ENCODE results near the gene TRIM40.
A peak's percentile ranks its signal among the peaks of the same experiment; 100 is the strongest.

TRIM40 gene

DNA sequence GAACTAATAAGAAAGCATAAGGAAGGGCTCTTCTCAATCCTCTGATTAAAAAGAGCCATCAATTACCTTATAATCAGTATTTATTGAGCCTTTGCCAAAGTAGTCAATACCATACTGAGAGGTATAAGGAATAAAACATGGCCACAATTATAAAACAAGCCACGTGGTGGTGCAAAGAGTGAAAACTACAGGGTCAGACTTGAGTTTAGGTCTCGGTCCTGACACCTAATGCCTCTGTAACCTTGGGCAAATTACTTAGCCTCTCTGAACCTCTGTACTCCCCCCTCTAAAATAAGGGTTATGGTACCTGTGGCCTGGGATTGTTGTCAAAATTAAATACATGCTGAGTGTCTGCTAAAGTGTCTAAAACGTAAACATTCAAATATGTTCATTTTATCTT, 13.3 kb downstream of the TRIM40 start:
- no peak for DNase-seq (ENCODE audit: low read depth)

DNA sequence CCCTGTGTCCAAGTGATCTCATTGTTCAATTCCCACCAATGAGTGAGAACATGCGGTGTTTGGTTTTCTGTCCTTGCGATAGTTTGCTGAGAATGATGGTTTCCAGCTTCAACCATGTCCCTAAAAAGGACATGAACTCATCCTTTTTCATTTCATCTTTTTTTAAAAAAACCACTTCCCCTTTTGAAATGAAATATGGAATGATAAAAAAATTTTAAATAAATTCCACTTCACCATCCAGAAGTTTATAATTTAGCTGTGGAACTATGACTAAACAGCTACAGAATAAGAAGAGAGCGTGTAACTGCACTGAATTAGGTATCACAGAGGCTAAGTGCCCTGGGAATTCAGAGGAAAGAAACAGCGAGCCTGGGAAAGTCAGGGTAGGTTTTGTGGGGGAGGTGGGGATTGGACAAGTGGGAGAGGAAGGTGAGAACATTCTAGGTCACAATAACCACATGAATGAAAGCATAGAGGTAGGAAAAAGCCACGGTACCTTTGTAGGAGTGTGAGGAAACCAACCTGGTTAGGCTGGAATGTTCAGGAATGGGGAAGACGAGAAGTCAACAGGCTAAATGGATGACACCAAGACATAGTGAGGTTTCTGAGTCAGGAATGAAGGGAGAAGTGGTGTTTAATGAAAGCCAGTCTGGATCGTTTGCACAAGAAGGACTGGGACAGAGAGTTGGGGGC, 14.1 kb downstream of the TRIM40 start:
- DNase-seq (ENCODE audit: low read depth), result no peak

DNA sequence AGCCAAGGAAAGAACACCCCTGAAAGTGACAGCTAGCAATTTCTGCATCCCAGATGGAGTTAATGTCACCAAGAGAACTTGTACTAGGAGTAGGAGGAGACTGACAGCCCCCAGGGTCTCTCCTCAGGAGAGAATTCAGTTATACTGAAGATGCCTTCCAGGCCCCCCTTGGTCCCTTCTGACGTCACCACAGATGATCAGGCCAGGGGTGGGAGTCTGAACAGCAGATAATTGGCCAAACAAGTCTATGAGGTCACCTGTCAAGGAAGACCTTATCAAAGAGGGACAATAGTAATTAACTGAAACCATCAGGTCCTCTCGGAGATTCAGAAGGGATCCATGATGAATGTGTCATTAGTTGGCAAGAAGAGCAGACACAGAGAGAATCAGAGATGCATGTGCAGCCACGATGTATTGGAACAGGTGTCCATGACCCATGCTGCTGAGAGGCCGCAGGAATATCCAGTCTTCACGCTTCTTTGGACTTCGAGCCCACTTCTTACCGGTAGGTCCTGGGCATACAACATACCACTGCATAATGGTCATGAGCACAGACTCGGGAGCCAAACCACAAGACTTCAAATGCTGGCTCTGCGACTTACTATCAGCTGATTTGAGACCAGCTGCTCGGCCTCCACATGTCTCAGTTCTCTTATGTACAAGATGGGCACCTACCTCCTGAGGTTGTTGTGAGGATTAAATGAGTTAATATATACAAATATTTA, 14.9 kb downstream of the TRIM40 start:
- DNase-seq (ENCODE audit: low read depth), result no peak

DNA sequence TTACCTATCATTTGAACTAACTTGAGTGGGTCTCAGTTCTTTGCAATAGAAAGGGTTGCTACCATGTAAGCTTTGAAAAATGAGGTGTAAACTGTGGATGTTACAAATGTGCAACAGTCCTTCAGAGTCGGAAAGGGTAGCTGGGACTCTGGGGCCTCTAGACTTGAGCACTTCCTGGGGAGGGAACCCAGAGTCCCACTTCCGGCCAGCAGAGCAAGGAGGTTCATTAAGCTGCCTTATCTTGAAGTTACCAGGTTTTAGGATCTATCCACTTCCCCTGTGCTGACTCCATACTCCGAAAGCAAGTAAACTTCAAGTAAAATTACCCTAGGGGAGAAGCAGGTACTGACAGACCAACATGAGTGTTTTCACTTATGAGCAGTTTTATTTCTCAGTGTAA, 15.6 kb downstream of the TRIM40 start:
- DNase-seq (ENCODE audit: low read depth), result peak; percentile 80

DNA sequence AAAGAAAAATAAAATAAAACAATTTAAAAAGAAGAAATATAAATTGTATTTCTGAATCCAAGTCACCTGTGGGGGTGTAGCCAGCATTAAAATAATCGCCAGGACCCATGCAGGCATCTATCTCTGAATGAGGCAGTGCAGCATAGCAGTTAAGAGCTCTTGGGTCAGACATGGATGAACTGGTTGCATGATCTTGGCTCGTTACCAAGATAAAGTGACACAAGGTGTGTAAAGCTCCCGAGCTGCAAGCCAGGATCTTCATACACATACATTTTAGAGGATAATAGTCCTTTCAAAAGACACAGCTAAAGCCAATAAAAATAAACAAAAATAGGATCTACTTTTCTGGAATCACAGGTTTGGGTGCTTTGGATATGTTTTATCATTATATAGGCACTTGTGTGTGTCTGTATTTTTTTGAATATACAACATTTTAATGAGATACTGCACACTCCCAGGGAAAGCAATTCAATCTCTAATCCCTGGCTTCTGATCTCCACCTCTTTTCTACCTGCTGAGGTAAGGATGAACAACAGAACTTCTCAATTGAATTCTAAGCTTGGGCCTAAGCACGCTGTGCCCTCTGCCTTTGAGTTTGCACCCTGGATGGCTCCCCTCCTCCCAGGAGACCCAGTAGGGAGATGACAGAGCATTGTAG, 16.2 kb downstream of the TRIM40 start:
- DNase-seq (ENCODE audit: low read depth), result no peak

DNA sequence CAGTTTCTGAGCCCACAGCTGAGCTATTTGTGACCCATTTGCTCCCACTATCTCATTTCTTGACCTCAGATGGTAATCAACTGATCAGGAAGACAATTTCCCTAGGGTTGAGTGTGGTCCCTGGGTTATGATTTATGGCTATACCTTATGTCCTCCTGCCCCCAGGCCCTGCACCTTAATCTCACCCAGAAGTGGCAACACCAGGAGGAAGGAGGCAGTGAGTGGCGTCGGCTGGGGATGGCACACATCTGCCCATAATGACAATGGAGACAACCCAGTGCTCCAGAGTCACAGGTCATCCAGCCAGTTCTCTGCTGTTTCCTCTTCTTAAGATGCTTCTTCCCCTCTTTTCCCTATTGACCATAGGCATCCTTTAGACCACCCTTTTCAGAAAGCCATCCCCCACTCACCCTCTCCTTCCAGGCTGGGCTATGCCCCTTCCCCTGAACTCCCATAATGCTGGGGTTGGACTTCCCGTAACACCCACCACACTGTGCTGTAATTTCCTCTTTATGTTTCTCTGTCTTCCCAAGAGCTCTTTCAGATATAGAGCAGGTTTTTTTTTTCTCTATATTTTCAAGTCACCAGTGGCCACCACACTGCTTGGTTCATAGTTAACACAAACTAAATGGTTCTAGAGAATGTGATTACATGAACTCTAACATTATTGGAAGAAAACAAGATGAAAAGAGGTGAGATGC, 17.1 kb downstream of the TRIM40 start:
- no peak for DNase-seq (ENCODE audit: low read depth)

DNA sequence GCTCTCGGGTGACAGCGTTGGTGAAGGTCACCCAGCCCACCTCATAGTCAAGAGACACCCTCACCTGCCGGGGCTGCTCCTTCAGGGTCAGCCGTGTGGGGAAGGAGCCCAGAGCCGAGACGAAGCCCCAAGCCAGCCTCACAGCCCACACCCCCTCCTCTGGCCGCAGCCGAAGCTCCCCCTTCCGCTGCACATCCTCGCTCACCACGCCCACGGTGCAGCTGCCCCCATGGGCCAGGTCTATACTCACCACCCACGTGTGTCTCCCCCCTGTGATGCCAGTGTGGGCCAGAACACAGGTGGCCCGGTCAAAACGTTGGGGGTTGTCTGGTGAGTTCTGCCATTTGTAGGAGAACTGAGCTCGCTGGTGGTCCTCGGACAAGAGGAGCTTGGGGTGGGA, 18.1 kb downstream of the TRIM40 start:
- DNase-seq (ENCODE audit: low read depth), result no peak

DNA sequence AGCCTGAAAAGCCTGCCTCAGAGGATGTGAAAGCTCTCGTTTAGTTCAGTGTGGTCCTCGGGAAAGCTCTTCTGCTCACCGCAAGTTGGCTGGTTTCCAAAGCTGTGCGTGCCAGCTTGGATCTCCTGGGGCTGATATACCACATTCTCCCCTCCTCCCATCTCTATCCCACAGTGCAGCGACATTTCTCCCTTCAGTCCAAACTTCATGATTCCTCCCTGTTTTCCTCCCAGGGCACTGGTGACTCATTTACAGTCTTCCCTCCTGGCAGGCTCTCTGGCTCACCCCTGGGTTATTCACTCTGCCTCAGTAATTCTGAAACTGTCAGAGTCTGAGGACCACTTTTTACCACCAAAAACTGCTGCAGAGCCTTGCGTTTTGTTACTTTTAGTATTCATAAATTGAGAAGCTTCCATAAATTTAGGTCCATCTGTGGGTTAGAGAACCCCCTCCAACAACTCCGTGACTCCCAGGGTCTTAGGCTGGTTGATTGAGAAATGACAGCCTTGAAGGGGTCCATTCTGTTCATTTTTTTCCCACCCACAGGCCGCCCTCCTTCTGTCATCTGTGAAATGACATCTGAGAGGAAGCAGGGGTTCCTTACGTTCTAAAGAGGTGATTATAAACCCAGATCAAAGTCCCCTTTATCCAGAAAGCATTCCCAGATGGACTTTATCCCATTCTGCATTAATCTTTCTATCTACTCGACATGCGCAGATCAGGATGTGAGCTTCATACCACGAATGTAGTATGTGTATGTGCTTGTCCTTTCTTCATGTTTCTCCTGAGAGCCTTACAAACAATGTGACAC, 19.0 kb downstream of the TRIM40 start:
- DNase-seq (ENCODE audit: low read depth), result no peak

DNA sequence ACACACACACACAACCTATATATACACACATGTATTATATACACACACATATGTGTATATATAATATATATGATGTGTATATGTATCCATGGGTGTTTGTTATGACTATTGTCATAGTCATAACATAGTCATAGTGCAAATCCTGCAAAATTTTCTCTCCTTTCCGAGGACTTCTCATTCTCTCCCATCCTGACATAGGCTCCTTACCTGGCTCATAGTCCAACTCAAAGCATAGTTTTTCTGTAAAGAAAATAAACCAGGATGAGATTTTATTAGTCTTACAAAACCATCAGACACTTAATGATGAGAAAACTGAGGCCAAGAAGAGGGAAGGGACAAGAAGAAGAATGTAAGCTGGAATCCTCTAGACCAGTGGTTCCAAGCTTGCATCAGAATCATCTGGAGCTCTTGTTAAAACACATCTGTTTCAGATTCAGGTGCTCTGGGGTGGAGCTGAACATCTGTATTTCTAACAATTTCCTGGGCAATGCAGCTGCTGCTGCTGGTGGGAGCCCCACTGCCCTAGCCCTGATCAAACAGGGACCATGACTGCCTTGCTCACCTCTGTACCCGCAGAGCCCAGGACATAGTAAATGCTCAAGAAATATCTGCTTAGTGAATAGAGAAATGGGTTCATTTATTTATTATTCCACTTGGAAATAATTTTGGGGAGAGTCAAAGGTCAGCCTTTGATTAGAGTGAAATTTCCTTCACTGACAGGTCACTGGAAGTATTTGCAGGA, 19.8 kb downstream of the TRIM40 start:
- DNase-seq (ENCODE audit: low read depth), result no peak

DNA sequence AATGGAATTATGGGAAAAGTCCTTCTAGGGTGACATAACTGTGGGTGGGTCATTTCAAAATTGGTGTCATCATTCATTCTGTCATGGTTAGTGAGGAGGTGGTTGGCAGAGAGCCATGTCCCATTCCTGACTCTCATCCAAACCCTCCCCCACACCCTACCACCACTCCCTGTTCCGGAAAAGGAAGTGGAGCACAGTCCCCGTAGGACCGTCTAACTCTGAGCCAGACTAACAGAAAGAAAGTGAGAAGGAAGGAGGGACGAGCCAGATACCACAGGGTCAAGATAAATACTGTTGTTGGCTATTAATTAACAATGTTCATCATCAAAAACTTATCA, 20.3 kb downstream of the TRIM40 start:
- peak; percentile 82 for DNase-seq (ENCODE audit: low read depth)

DNA sequence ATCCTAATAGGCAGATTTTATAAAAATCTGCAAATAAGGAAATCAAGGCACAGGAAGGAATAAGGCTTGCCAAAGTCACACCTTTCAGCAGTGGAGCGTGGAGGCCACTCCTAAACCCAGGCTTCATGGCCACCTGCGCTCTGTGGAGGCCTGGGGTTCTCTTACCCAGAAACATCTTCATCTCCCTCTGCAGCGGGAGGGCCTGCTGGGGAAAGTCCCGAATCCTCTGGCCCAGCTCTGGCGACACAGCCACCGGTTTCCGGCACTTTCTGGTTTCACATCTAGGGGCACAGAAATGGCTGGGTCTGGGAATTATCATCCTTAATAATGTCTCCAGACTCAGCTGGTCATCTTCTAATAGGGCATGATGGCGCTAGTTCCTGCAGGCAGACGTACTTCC, 20.8 kb downstream of the TRIM40 start:
- no peak for DNase-seq (ENCODE audit: low read depth)

DNA sequence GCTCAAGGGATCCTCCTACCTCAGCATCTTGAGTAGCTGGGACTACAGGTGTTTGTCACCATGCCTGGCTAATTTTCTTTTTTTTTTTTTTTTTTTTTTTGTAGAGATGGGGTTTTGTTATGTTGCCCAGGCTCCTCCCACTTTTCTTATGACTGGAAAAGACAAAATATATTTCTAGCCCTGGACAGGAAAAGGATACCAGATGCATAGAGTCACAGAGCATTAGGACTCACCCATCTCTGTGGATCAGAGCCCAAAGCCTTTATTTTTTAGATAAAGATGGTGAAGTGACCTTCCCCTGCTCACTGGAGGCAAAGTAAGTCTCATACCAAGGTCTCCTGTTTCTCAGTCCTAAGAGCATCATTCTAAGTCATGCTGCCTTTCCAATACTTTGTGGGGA, 21.6 kb downstream of the TRIM40 start:
- no peak for DNase-seq (ENCODE audit: low read depth)

DNA sequence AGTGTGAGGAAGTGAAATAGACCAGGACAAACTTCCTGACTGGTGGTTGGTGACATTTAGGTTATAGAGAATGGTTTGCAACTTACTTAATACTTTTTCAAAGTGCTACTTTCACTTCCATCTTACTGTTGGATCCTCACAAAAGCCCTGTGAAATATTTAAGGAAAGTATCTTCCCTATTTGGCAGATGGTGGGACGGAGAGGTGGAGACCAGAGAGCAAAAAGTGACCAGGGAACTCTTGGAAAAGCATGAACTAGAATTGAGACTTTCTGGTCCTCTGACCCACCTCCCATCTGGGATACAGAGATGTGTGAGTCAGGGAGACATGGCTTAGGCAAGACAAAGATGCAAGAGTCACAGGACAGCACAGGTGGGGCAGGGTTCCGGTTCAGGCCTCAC, 22.1 kb downstream of the TRIM40 start:
- DNase-seq (ENCODE audit: low read depth), result no peak

DNA sequence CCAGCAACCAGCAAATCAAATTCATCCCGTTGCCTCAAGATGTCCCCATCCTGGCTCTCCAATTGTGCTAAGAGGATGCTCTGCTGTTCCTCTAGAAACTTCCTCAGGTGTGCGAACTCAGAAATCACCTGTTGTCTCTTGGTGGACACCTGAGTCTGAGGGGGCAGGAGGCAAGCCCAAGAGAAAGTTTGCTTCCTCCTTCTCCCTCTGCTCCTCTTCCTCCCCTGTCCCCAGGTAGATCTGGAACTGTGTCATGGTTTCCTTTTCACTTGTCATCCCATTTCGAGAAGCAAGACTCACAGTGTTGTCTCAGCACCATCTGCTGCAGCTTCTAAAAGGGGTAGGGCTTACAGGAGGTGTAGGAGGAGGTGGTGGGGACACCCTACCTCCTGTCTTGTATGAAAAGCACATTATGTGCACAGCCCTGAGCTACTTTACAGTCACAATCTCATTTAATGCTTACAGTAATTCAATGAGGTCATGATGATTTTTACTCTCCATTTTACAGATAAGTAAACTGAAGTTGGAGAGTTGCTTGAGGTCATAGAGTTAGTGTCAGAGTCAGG, 22.6 kb downstream of the TRIM40 start:
- no peak for DNase-seq (ENCODE audit: low read depth)

DNA sequence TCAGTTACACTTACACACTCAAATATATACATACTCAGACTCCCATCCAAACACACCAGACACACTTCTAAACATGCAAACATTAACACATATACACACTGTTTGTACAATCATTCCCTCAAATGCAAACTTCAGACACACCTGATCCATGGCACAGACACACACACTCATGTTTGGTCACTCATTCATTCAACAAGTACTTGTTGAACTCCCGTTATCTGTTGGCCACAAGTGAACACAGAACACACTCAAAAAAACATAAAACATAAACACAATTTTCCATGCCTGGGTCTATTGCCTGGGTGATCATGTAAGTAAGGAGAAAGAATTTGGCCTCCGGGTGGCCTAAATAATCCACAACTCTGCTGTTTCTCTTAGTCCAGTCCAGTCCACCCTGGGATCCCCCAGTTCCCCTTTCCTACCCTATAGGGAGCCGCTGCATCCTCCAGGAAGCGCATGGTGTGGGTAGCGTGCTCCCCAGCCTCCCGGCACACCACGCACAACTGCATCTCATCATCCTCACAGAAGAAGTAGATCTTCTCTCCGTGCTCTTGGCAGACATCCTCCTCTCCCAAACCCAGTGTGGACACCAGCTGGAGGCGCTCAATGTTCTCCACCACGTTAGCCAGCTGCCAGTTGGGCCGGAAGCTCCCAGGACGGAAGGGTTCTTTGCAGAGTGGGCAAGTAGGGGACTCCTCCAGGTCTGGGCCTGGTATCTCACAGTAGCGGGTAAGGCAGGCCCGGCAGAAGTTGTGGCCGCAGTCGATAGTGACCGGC, 24.3 kb downstream of the TRIM40 start:
- DNase-seq (ENCODE audit: low read depth), result no peak

DNA sequence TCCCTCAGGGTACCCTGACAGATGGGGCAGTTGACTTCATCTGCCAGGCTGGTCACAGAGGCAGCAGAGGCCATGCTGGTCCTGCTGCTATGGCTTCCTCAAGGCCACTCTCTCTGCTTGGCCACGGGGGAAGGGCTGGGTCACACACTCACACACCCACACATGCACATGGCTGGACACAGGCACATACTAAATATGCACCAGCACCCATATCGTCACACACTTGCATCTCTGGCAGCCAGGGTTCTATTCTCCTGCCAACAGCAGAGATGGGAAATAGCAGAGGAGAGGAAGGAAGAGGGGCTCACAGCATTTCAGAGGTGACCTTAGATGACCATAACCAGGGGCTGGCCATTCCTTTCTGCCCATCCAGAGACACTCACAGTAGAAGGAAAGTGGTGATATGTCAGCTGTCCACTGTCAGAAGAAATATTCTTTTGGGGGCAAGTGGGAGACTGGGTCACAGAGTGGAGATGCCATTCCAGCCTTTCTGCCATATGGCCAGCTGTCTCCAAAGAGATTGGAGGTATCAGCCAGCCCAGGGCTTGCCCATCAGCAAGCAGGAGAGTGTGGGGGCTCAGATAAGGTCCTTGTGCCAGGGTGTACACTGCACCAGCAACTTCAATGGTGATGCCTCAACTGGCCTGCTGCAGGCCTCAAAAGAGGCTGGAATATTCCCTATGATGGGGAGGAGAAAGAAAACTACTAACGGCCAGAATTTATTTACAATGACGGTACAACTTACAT, 25.0 kb downstream of the TRIM40 start, which contains the start of gene TRIM10:
Gene TRIM10, minus strand, starts transcription at position 427 of the 747 bp plus-strand sequence. Its CDS starts 353 bp downstream, at position 74.
- no peak for DNase-seq (ENCODE audit: low read depth)

DNA sequence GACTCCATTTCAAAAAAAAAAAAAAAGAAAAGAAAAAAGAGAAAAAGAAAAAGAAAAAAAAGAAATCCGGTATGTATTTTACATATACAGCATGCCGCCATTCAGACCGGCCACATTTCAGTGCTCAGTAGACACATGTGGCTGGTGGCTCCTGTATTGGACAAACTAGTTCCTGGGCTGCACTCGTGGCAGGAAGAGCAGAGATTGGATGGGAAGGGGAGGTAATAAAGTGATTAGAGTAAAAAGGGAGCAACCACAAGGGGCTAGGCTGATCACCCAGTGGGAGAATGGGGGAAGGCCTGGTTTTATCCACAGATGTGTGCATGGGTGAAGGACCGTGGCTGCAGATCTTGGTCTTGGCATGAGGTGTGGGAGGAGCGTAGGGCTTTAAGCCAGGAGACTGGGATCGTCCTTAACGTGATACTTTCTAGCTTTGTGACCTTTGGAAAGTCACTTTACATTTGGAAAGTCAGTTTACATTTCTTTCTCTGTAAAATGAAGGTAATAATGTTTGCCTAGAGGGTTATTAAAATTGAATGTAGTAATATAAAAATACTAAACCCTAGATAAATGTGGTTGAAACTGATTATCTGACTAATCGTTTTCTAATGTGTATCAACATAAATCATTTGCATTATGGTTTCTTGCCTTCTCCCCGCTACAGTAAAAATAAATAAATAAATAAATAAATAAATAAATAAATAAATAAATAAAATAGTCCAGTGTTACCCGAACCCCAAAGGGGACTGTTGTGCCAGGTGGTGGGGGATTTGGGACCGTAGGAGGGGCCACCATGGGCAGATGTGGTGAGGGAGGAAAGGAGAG, 26.5 kb downstream of the TRIM40 start:
- DNase-seq (ENCODE audit: low read depth), result no peak

Measured in CMK (cell line).